ENCODE data around the gene SLC6A19. TPM values are rescaled to one million over a fixed set of nuclear protein-coding genes. Genes with fewer than 3 reads are reported as not detected.

SLC6A19 gene
- total and polyA plus RNA-seq, 2 of the 13 experiments (the other 11 are each of a cell fraction or from before 2014, with no cell fraction given), result 0.02 TPM; not detected in 1

GRCh38 chr5:1152156-1152555 is 49.2 kb upstream of the SLC6A19 start:
- ChIA-PET CTCF (ENCODE audit: low intra/inter-chr PET ratio, low total read pairs) (no interaction called here), POLR2A (interaction anchor here (1.2 to 1.5 kb wide), 3 partner anchors 12 to 46 kb away, joined by 3 to 4 read pairs (median 3); no protein-coding TSS in a partner anchor)
- Histone ChIP-seq H3K9ac (ENCODE audit: insufficient read depth, low read depth, low read length) (no peak overlapping the region), H3K27me3 (ENCODE audit: control insufficient read depth in 1 of 2, insufficient read depth in 2 of 2, low read length in 2 of 2) (peaks cover 8 to 73% of the 10 kb centered on the region in 2 experiments), H3K4me3 (replicated peaks in 1 of 3; ENCODE audit: insufficient read depth in 1 of 3, low read depth in 2 of 3, low read length in 3 of 3) (no peak overlapping the region), H3K79me2 (ENCODE audit: insufficient read depth, low read length) (no peaks in the 10 kb centered on the region), H3K9me3 (ENCODE audit: low read length) (no peaks in the 10 kb centered on the region), H3K36me3 (replicated peaks in 1 of 2; ENCODE audit: control insufficient read depth in 1 of 2, insufficient read depth in 2 of 2, low read length in 2 of 2) (no peaks in the 10 kb centered on the region), H4K20me1 (ENCODE audit: insufficient read depth, low read length) (0 out of 2 replicates have a peak, but pooled peaks cover 3% of the 10 kb centered on the region), H3K27ac (ENCODE audit: extremely low read length, insufficient read depth, low read length) (no peak overlapping the region), H2AFZ (ENCODE audit: low read length) (no peak overlapping the region), H3K4me2 (ENCODE audit: low read depth, low read length) (no peak overlapping the region), H3K4me1 (ENCODE audit: insufficient read depth, low read length) (peaks cover 32% of the 10 kb centered on the region)
- FAIRE-seq (no peak), ATAC-seq (no peak), DNase-seq (ENCODE audit: low spot score) (no peak)
- intact Hi-C loops (cut with micrococcal nuclease; ENCODE audit: unreplicated experiment), result no loop called here
- WGBS (ENCODE audit: low lambda C conversion rate), result 28% methylated on average over 10 of the region's 10 CpGs
- TF ChIP-seq TMF1 (CRISPR knock-in tag; IDR thresholded peaks at IDR 0.05; ENCODE audit: low read depth) (no peak), ZNF441 (CRISPR knock-in tag; IDR thresholded peaks at IDR 0.05; ENCODE audit: borderline replicate concordance) (no peak), ATRX (CRISPR knock-in tag; IDR thresholded peaks at IDR 0.05; ENCODE audit: borderline replicate concordance) (no peak), PRPF4 (IDR thresholded peaks at IDR 0.05; ENCODE audit: low read depth, low read length, poor library complexity, severe bottlenecking) (no peak), ZNF570 (CRISPR knock-in tag; IDR thresholded peaks at IDR 0.05; ENCODE audit: borderline replicate concordance) (no peak), SYNCRIP (IDR thresholded peaks at IDR 0.05; ENCODE audit: insufficient read depth, low read depth, low read length) (no peak), ZNF230 (CRISPR knock-in tag; IDR thresholded peaks at IDR 0.05) (no peak), CENPT (CRISPR knock-in tag; IDR thresholded peaks at IDR 0.05; ENCODE audit: low read depth) (no peak), YEATS4 (CRISPR knock-in tag; IDR thresholded peaks at IDR 0.05; ENCODE audit: borderline replicate concordance) (no peak)
- TF ChIP-seq, protein P1, sequence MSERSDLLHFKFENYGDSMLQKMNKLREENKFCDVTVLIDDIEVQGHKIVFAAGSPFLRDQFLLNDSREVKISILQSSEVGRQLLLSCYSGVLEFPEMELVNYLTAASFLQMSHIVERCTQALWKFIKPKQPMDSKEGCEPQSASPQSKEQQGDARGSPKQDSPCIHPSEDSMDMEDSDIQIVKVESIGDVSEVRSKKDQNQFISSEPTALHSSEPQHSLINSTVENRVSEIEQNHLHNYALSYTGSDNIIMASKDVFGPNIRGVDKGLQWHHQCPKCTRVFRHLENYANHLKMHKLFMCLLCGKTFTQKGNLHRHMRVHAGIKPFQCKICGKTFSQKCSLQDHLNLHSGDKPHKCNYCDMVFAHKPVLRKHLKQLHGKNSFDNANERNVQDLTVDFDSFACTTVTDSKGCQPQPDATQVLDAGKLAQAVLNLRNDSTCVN (CRISPR knock-in tag; IDR thresholded peaks at IDR 0.05; ENCODE audit: borderline replicate concordance), result no peak
- TF ChIP-seq, protein P2, sequence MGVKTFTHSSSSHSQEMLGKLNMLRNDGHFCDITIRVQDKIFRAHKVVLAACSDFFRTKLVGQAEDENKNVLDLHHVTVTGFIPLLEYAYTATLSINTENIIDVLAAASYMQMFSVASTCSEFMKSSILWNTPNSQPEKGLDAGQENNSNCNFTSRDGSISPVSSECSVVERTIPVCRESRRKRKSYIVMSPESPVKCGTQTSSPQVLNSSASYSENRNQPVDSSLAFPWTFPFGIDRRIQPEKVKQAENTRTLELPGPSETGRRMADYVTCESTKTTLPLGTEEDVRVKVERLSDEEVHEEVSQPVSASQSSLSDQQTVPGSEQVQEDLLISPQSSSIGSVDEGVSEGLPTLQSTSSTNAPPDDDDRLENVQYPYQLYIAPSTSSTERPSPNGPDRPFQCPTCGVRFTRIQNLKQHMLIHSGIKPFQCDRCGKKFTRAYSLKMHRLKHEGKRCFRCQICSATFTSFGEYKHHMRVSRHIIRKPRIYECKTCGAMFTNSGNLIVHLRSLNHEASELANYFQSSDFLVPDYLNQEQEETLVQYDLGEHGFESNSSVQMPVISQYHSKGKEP (CRISPR knock-in tag; IDR thresholded peaks at IDR 0.05), result no peak
- no TSS peak for BruUV-seq (replicated peaks)
- in situ Hi-C loops (cut with HindIII; ENCODE audit: extremely low pct_ligation_motif_present, low pct_unique_long_range_greater_than_20kb), result no loop called here

Measured in HepG2 (cell line).